ENCODE results near the gene KDM8.

The KDM8 gene

GRCh38 chr16:27209591-27209990 lies 6.3 kb downstream of the KDM8 start:
- DNase-seq (ENCODE audit: low read depth in 1 of 2, low spot score in 1 of 2): no peak
- in situ Hi-C loops (cut with HindIII; ENCODE audit: low pct_unique_long_range_greater_than_20kb, low sequenced_read_pairs): no loop called here
- no peak for TF ChIP-seq JUND (IDR thresholded peaks at IDR 0.05; ENCODE audit: low read depth)

GRCh38 chr16:27210174-27210573 lies 6.8 kb downstream of the KDM8 start:
- DNase-seq (ENCODE audit: low read depth in 1 of 2, low spot score in 1 of 2): no peak
- TF ChIP-seq JUND (IDR thresholded peaks at IDR 0.05; ENCODE audit: low read depth): no peak
- in situ Hi-C loops (cut with HindIII; ENCODE audit: low pct_unique_long_range_greater_than_20kb, low sequenced_read_pairs): no loop called here

DNA sequence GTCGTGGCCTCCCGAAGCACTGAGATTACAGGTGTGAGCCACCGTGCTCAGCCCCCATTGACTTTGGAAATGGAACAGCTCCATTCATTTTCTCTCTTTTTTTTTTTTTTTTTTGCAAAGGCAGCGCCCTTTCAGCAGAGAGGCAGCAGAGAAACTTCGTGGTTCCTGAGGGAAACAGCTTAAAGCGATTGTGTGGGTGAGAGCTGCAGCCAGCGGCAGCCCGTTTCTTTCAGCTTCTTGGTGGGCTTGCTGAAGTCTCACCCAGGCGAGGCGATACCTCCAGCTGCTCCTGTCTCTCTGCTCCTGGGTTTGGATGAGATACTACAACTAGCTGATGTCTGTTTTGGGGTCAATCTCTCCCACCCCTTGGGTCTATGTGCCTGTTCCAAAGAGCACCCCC lies 7.7 kb downstream of the KDM8 start:
- in situ Hi-C loops (cut with HindIII; ENCODE audit: low pct_unique_long_range_greater_than_20kb, low sequenced_read_pairs): no loop called here
- TF ChIP-seq JUND (IDR thresholded peaks at IDR 0.05; ENCODE audit: low read depth): no peak
- DNase-seq (ENCODE audit: low read depth in 1 of 2, low spot score in 1 of 2): no peak

DNA sequence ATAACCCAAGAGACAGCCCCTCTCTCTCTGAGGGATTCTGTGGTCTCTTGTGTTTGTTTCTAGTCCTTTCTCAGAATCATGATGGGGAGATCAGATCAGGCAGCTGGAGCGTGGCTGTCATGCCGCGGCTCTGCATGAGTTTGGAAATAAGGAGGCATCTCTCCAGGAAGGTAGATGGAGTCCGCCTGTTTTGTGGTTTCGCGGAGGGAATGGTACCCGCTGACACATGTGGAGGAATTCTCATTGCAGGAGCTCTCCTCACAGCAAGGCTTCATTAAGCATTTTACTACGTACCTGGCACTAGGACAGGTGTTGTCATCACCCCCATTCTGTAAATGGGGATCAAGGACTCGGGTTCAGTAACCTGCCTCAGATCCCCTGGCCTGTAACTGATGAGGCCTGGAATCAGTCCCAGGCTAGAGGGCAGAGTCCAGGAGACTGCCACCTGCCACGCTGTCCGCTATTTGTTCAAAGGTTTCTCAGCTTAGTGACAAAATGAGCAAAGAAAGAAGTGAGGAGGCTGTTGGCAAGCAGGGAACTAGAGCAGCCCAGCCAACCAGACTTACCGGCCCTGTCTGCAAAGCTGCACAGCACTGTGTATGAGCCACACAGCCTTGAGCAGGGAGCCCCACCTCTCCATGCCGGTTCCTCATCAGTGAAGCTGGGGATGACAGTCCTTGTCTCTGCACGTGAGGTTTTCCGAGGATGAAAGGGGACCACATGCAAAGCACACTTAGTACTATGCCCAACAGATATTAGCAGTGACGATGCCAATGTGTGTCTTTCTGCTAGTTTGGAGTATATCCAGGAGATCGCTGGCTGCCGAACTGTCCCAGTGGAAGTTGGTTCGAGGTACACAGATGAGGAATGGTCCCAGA lies 11.0 kb downstream of the KDM8 start:
- in situ Hi-C loops (cut with HindIII; ENCODE audit: low pct_unique_long_range_greater_than_20kb, low sequenced_read_pairs): no loop called here
- no peak for DNase-seq (ENCODE audit: low read depth in 1 of 2, low spot score in 1 of 2)
- no peak for TF ChIP-seq JUND (IDR thresholded peaks at IDR 0.05; ENCODE audit: low read depth)

DNA sequence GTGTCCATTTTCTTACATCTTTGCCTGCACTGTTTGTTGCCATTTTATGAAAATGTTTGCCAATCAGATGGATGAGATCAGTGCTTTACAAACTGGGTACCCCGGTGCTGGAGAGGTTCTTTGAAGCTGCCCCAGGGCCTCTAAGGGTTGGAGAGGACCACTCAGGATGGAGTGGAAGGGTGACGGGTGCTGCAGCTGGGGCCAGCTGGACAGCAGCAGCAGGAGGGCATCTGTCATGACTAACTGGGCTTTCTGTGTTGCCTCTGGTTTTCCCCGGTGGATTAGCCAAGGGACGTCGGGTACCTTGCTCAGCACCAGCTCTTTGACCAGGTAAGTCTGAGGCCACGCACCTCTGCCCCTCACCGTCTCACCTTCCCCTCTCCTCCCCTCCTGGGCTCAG lies 12.3 kb downstream of the KDM8 start:
- no peak for DNase-seq (ENCODE audit: low read depth in 1 of 2, low spot score in 1 of 2)
- in situ Hi-C loops (cut with HindIII; ENCODE audit: low pct_unique_long_range_greater_than_20kb, low sequenced_read_pairs): no loop called here
- TF ChIP-seq JUND (IDR thresholded peaks at IDR 0.05; ENCODE audit: low read depth): no peak

DNA sequence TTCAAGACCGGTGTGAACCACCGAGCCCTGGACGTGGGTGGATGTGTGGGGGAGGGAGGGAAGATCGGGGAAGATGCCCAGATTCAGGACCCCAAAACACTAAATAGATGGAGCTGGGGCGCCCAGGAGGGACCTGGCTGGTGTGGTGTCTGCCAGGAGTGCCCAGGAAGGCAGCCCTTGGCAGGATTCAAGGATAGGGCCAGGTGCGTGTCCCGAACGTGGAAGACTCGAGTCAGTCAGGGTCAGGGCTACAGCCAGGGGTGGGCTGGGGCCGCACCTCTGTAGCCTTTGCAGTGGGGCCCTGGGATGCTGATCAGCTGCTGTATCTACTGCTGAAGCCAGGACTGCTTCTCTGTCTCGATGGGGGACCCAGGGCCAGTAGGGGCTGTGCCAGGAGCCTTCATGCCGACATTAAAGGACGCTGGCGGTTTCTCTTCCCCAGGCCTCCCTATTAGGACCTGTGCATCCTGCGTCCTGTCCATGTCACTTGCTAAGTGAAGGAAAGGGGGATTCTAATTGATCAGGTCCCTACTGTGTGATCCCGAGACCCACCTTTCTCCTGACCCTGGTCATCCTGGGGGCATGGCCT lies 13.1 kb downstream of the KDM8 start:
- no peak for TF ChIP-seq JUND (IDR thresholded peaks at IDR 0.05; ENCODE audit: low read depth)
- DNase-seq (ENCODE audit: low read depth in 1 of 2, low spot score in 1 of 2): no peak
- in situ Hi-C loops (cut with HindIII; ENCODE audit: low pct_unique_long_range_greater_than_20kb, low sequenced_read_pairs): no loop called here

DNA sequence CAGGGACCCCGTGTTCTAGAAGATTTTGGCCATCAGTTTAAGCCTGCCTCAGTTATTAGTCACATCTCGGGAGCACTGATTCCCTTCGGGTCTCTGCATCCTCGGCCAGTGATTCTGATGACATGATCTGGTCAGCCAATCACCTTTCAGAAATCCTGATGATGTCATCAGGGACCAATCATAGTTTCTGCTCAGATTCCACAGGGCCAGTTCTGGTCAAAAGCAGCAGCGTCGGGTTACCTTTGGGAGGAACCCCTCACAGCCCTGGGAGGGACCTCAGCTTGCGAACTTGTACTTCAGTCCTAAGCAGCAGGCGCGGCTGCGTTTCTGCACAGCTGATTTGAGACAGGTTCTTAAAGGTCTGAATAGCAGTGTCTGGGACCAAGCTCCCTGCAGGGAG lies 13.9 kb downstream of the KDM8 start:
- in situ Hi-C loops (cut with HindIII; ENCODE audit: low pct_unique_long_range_greater_than_20kb, low sequenced_read_pairs): no loop called here
- peak in 1 of 2 experiments; percentile 61 for DNase-seq (ENCODE audit: low read depth in 1 of 2, low spot score in 1 of 2)
- TF ChIP-seq JUND (IDR thresholded peaks at IDR 0.05; ENCODE audit: low read depth): no peak

GRCh38 chr16:27218756-27219155 lies 15.4 kb downstream of the KDM8 start:
- no peak for DNase-seq (ENCODE audit: low read depth in 1 of 2, low spot score in 1 of 2)
- in situ Hi-C loops (cut with HindIII; ENCODE audit: low pct_unique_long_range_greater_than_20kb, low sequenced_read_pairs): no loop called here
- no peak for TF ChIP-seq JUND (IDR thresholded peaks at IDR 0.05; ENCODE audit: low read depth)

- in situ Hi-C loops (cut with HindIII; ENCODE audit: low pct_unique_long_range_greater_than_20kb, low sequenced_read_pairs): no loop called here
- DNase-seq (ENCODE audit: low read depth in 1 of 2, low spot score in 1 of 2): no peak
- TF ChIP-seq JUND (IDR thresholded peaks at IDR 0.05; ENCODE audit: low read depth): no peak
Observed at GRCh38 chr16:27219161-27219560, 15.8 kb downstream of the KDM8 start.

DNA sequence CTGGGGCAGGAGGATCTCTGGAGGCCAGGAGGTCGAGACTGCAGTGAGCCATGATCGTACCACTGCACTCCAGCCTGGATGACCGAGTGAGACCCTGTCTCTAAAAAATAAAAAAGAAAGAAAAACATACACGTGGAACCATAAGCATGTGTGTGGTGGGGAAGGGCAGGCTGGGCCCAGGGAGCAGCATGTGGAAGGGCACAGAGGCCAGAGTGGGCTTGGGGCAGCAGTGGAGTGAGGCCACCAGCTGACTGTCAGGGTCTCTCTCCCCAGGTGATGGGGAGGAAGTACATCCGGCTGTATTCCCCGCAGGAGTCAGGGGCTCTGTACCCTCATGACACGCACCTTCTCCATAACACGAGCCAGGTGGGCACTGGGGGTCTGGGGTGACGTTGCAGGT lies 16.8 kb downstream of the KDM8 start:
- in situ Hi-C loops (cut with HindIII; ENCODE audit: low pct_unique_long_range_greater_than_20kb, low sequenced_read_pairs): no loop called here
- DNase-seq (ENCODE audit: low read depth in 1 of 2, low spot score in 1 of 2): no peak
- no peak for TF ChIP-seq JUND (IDR thresholded peaks at IDR 0.05; ENCODE audit: low read depth)

DNA sequence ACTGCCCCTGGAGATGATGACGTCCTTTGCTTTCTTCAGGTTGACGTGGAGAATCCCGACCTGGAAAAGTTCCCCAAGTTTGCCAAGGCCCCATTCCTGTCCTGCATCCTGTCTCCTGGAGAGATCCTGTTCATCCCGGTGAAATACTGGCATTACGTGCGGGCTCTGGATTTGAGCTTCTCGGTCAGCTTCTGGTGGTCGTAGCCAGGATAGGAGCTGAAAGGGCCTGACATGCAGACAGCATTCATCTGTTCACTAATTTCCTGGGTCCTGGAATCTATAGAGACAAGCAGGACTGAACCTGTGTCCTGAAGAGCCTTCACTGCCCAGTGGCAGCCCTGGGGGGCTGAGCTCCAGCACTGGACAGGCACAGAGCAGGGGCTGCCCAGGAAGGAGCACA lies 17.2 kb downstream of the KDM8 start:
- in situ Hi-C loops (cut with HindIII; ENCODE audit: low pct_unique_long_range_greater_than_20kb, low sequenced_read_pairs): no loop called here
- no peak for TF ChIP-seq JUND (IDR thresholded peaks at IDR 0.05; ENCODE audit: low read depth)
- DNase-seq (ENCODE audit: low read depth in 1 of 2, low spot score in 1 of 2): no peak

- in situ Hi-C loops (cut with HindIII; ENCODE audit: low pct_unique_long_range_greater_than_20kb, low sequenced_read_pairs): no loop called here
- TF ChIP-seq JUND (IDR thresholded peaks at IDR 0.05; ENCODE audit: low read depth): no peak
Observed at GRCh38 chr16:27220991-27221390, 17.7 kb downstream of the KDM8 start.

DNA sequence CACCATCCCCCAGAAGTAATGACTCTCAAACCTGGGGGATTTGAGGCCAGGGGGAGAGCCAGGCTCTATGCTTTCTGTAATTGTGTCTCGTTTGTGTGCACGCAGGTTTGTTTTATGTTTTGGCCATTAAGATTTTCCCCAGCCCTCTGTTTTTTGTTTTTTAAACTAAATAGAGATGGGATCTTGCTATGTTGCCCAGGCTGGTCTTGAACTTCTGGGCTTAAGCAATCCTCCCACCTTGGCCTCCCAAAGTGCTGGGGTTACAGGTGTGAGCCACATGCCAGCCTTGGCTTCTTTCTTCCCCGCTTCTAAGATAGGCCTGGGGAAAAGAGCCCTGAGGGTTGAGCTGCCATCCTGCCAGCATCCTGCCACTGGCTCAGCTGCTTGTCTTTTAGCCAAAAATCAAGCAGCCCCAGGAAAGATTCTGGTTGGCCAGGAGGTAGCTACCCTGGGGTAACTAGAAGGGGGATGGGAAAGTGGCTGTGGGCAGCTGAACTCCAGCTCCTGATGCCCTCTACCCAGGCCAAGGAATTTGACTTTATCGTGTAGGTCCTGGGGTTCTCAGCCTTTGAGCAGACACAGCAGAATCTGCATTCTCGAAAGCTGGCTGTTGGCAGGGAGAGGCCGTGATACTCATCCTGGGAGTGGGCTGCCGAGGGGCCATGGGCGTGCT lies 18.4 kb downstream of the KDM8 start:
- TF ChIP-seq JUND (IDR thresholded peaks at IDR 0.05; ENCODE audit: low read depth): no peak
- in situ Hi-C loops (cut with HindIII; ENCODE audit: low pct_unique_long_range_greater_than_20kb, low sequenced_read_pairs): no loop called here
- no peak for DNase-seq (ENCODE audit: low read depth in 1 of 2, low spot score in 1 of 2)

More at GRCh38 chr16:27220991-27221390, 17.7 kb downstream of the KDM8 start:
- DNase-seq (ENCODE audit: low read depth in 1 of 2, low spot score in 1 of 2): no peak
